ENCODE measurements around the gene AUTS2. TPM values are rescaled to one million over a fixed set of nuclear protein-coding genes. Genes with fewer than 3 reads are reported as not detected.

The AUTS2 gene
- total RNA-seq, 1 donor from 2014 or later: 9.9 TPM

DNA sequence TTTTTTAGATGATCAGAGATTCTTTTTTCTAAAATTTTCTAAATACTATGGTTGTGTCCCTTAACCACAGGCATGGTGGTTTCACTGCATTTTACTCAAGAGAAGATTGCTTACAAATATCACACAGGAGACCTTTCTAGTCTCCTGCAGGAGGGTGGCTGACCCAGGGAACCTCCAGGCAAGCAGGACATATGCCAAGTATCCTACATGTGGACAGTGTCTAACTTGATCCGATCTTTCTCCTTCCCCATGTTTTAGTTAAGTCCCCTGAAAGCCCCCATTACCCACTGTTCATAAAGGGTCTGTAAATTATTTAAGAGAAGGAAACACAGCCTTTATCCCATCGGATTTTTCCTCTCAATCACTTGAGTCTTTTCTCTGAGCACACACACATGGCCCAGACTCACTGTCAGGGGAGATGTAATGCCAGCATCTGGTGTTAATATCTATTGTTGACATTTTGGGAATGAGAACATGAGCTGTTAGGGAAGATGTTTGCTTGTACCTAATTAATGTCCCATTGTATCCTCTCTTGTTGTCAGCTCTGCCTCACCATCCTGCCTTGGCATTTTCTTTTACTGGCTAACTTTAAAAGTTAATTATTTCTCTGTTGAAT lies 755.2 kb downstream of the AUTS2 start:
- H3K36me3 ChIP-seq (ENCODE audit: control insufficient read depth, insufficient read depth, low read length): no peaks in the 10 kb centered on the region
- no peaks in the 10 kb centered on the region for H3K27me3 ChIP-seq (ENCODE audit: control insufficient read depth, insufficient read depth, low read length)
- no peak for DNase-seq (ENCODE audit: low read depth)
- TF ChIP-seq, protein P1, sequence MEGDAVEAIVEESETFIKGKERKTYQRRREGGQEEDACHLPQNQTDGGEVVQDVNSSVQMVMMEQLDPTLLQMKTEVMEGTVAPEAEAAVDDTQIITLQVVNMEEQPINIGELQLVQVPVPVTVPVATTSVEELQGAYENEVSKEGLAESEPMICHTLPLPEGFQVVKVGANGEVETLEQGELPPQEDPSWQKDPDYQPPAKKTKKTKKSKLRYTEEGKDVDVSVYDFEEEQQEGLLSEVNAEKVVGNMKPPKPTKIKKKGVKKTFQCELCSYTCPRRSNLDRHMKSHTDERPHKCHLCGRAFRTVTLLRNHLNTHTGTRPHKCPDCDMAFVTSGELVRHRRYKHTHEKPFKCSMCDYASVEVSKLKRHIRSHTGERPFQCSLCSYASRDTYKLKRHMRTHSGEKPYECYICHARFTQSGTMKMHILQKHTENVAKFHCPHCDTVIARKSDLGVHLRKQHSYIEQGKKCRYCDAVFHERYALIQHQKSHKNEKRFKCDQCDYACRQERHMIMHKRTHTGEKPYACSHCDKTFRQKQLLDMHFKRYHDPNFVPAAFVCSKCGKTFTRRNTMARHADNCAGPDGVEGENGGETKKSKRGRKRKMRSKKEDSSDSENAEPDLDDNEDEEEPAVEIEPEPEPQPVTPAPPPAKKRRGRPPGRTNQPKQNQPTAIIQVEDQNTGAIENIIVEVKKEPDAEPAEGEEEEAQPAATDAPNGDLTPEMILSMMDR (IDR thresholded peaks at IDR 0.05; ENCODE audit: insufficient read depth, low read length, poor library complexity, severe bottlenecking): no peak
- H3K4me3 ChIP-seq (ENCODE audit: low read depth, low read length): no peak overlapping the region

DNA sequence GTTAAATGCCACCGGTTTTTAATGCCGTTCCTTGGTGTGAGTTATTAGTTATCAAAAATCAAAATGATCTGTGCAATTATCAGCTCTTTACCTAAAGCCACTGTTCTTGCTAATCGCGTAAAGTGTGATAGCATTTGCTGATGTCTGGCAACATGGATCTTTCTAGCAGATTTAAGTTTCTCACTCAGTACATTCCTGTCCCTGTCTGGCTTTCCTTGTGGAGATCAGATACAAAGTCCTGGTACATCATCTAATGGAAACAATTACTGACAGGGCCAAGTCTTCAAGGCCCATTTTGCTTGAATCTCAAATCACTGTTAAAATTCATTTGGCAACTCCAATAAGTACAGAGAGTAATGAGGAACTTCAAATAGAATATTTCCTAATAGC lies 755.7 kb downstream of the AUTS2 start:
- H3K36me3 ChIP-seq (ENCODE audit: control insufficient read depth, insufficient read depth, low read length): no peaks in the 10 kb centered on the region
- H3K4me3 ChIP-seq (ENCODE audit: low read depth, low read length): no peak overlapping the region
- H3K27me3 ChIP-seq (ENCODE audit: control insufficient read depth, insufficient read depth, low read length): no peaks in the 10 kb centered on the region
- no peak for DNase-seq (ENCODE audit: low read depth)
- TF ChIP-seq, protein P1 (IDR thresholded peaks at IDR 0.05; ENCODE audit: insufficient read depth, low read length, poor library complexity, severe bottlenecking): no peak

DNA sequence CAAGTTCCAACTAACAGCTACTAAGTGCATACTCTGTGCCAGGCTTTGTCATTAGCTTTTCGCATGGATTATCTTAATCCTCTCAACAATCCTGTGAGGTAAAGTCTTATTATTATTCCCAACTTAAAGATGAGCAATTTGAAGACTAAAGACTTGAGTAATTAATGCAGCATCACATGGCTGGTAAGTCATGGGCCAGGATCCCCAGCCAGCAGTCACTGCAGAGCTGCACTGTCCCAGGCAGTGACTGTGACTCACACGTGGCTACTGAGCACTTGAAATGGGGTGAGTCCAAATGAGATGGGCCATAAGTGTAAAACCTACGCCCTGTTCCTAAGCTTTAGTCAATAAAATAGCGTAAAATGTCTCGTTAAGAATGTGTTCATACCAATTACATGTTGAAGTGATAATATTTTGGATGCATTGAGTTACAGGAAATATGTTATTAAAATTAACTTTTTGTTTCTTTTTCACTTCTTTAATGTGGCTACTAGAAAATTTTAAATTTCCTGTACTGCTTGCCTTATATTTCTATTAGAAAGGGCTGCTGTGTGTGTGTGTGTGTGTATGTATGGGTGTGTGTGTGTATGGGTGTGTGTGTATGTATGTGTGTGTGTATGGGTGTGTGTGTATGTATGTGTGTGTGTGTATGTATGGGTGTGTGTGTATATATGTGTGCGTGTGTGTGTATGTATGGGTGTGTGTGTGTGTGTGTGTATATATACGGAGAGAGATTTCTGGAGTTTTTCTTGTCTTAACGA lies 756.3 kb downstream of the AUTS2 start:
- H3K4me3 ChIP-seq (ENCODE audit: low read depth, low read length): no peak overlapping the region
- H3K27me3 ChIP-seq (ENCODE audit: control insufficient read depth, insufficient read depth, low read length): no peaks in the 10 kb centered on the region
- TF ChIP-seq, protein P1 (IDR thresholded peaks at IDR 0.05; ENCODE audit: insufficient read depth, low read length, poor library complexity, severe bottlenecking): no peak
- no peaks in the 10 kb centered on the region for H3K36me3 ChIP-seq (ENCODE audit: control insufficient read depth, insufficient read depth, low read length)
- no peak for DNase-seq (ENCODE audit: low read depth)

DNA sequence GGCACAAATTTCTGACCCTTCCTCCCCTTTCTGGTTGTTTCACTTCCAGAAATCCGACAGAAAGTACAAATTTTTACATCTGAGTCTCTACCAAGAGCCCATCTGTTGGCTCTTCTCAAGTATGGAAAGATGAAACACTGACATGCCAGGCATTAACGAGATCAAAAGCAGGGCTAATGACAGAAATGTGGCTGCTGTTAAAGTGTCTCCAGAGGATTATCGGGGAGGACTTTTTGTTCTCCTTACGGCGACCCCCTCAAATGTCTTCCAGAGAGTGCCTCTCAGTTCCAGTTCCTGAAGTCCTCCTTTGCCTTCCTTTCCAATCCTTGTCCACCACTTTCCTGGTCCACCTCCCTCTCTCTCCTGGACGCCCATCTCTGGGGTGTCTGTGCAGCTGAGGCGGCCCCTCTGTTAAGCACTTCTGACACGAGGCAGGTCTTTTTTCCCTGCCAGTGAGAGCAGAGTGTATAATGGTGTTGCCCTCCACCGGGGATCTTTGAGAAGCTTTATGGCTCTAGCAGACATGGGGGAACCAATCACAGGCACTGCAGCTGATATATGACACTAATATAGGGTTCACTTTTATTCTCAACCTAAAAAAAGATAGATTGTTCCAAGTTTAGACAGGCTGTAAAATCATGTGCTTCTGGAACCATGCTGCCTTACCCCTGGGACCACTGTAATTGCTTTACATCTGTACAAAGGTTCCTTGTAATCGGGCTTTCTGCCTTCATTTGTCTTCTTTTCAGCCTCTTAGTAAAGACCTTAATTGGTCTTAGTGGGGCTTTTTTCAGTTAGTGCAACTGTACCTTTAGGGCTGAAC lies 757.1 kb downstream of the AUTS2 start:
- no peaks in the 10 kb centered on the region for H3K27me3 ChIP-seq (ENCODE audit: control insufficient read depth, insufficient read depth, low read length)
- H3K4me3 ChIP-seq (ENCODE audit: low read depth, low read length): no peak overlapping the region
- DNase-seq (ENCODE audit: low read depth): no peak
- H3K36me3 ChIP-seq (ENCODE audit: control insufficient read depth, insufficient read depth, low read length): no peaks in the 10 kb centered on the region
- TF ChIP-seq, protein P1 (IDR thresholded peaks at IDR 0.05; ENCODE audit: insufficient read depth, low read length, poor library complexity, severe bottlenecking): no peak

DNA sequence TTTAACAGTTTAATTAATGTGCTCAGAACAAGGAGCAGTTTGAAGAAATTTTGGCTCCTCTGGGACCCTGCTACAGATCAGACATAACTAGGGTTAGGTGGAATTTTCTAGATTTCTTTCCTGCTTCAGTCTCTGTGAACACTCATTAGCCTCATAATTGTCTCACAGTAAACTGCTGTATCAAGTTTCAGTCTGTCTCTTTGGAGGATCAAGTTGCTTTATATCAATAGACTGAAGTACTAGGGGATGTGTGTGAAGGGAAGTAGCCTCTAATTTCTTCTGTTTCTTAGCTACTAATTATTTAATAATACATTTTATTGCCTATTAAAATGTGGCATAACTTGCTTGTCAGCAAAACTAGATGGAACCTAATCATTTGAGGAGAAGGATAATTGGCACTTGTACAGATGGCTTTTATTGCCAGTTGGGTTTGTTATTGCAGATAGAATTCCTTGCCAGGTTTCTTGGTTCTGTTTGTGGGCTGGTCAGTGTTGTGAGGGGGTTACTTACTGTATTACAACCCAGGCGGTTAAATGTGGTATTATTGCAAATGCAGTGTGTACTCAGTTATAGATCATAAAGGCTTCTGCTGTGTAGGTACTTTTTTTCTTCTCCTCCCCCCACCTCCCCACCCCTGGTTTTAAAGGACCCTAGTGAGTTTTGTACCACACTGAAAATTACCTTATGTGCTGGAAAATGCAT lies 758.0 kb downstream of the AUTS2 start:
- Histone ChIP-seq H3K36me3 (ENCODE audit: control insufficient read depth, insufficient read depth, low read length) (no peaks in the 10 kb centered on the region), H3K4me3 (ENCODE audit: low read depth, low read length) (no peak overlapping the region), H3K27me3 (ENCODE audit: control insufficient read depth, insufficient read depth, low read length) (no peaks in the 10 kb centered on the region)
- TF ChIP-seq, protein P1 (IDR thresholded peaks at IDR 0.05; ENCODE audit: insufficient read depth, low read length, poor library complexity, severe bottlenecking): no peak
- DNase-seq (ENCODE audit: low read depth): no peak

Data from kidney epithelial cell (primary cell).